ENCODE measurements around the gene MAD1L1.

MAD1L1 gene

GRCh38 chr7:2141021-2141410 lies 91.7 kb downstream of the MAD1L1 start:
- DNase-seq (ENCODE audit: low read depth in 3 of 3), result no peak

GRCh38 chr7:2140216-2141020 lies 92.3 kb downstream of the MAD1L1 start:
- no peak for DNase-seq (ENCODE audit: low read depth in 3 of 3)

GRCh38 chr7:2139004-2139699 lies 93.6 kb downstream of the MAD1L1 start:
- no peak for DNase-seq (ENCODE audit: low read depth in 3 of 3)

GRCh38 chr7:2138146-2138765 lies 94.5 kb downstream of the MAD1L1 start:
- DNase-seq (ENCODE audit: low read depth in 3 of 3), result peak in 1 of 3 experiments; percentile 8

GRCh38 chr7:2134740-2135139 lies 98.0 kb downstream of the MAD1L1 start:
- DNase-seq (ENCODE audit: low read depth in 3 of 3), result no peak

- no peak for DNase-seq (ENCODE audit: low read depth in 3 of 3)
Measured at GRCh38 chr7:2132243-2132642, 100.5 kb downstream of the MAD1L1 start.

GRCh38 chr7:2131800-2132199 lies 100.9 kb downstream of the MAD1L1 start:
- no peak for DNase-seq (ENCODE audit: low read depth in 3 of 3)

- DNase-seq (ENCODE audit: low read depth in 3 of 3), result no peak
Measured at GRCh38 chr7:2131341-2131740, 101.4 kb downstream of the MAD1L1 start.

- no peak for DNase-seq (ENCODE audit: low read depth in 3 of 3)
Measured at GRCh38 chr7:2130096-2130375, 102.7 kb downstream of the MAD1L1 start.

GRCh38 chr7:2129323-2130095 lies 103.2 kb downstream of the MAD1L1 start:
- DNase-seq (ENCODE audit: low read depth in 3 of 3), result no peak

GRCh38 chr7:2128601-2129322 lies 104.0 kb downstream of the MAD1L1 start:
- no peak for DNase-seq (ENCODE audit: low read depth in 3 of 3)

- no peak for DNase-seq (ENCODE audit: low read depth in 3 of 3)
Measured at GRCh38 chr7:2126621-2127020, 106.1 kb downstream of the MAD1L1 start.

GRCh38 chr7:2125931-2126330 lies 106.8 kb downstream of the MAD1L1 start:
- DNase-seq (ENCODE audit: low read depth in 3 of 3), result no peak

- DNase-seq (ENCODE audit: low read depth in 3 of 3), result no peak
Measured at GRCh38 chr7:2124604-2125345, 108.0 kb downstream of the MAD1L1 start.

- DNase-seq (ENCODE audit: low read depth in 3 of 3), result no peak
Measured at GRCh38 chr7:2123916-2124315, 108.8 kb downstream of the MAD1L1 start.

- no peak for DNase-seq (ENCODE audit: low read depth in 3 of 3)
Measured at GRCh38 chr7:2123360-2123759, 109.4 kb downstream of the MAD1L1 start.

- no peak for DNase-seq (ENCODE audit: low read depth in 3 of 3)
Measured at GRCh38 chr7:2122651-2123050, 110.1 kb downstream of the MAD1L1 start.

GRCh38 chr7:2120841-2121830 lies 111.6 kb downstream of the MAD1L1 start:
- no peak for DNase-seq (ENCODE audit: low read depth in 3 of 3)

- DNase-seq (ENCODE audit: low read depth in 3 of 3), result peak in 1 of 3 experiments; percentile 12
Measured at GRCh38 chr7:2120251-2120660, 112.5 kb downstream of the MAD1L1 start.
